HepG2 (cell line): Measurements from ENCODE around the gene RPS6KA5. TPM values are rescaled to one million over a fixed set of nuclear protein-coding genes. Genes with fewer than 3 reads are reported as not detected.
A peak's percentile ranks its signal among the peaks of the same experiment; 100 is the strongest.

Experiments used
- CBFB ChIP-seq: sonication (generic); formaldehyde crosslinking; IDR thresholded peaks from 2 replicates; pipeline ENCODE4 v1.4.0; 2020; ENCODE audit warnings: missing genetic modification reagents
- FOXJ3 ChIP-seq: sonication (generic); formaldehyde crosslinking; IDR thresholded peaks from 2 replicates; pipeline ENCODE4 v1.4.0; 2020; ENCODE audit warnings: missing genetic modification reagents, mild to moderate bottlenecking, borderline replicate concordance
- HNF1A ChIP-seq, 2 experiments: sonication (generic) in 1 of 2; formaldehyde crosslinking in 1 of 2; IDR thresholded peaks; 2 replicates each; pipeline versions ENCODE4 v1.4.0 to v1.6.1; 2016 to 2020; ENCODE audit warnings: borderline replicate concordance in 1 of 2, low read depth in 1 of 2, mild to moderate bottlenecking in 1 of 2, missing genetic modification reagents in 1 of 2
- KLF11 ChIP-seq: IDR thresholded peaks from 2 replicates; pipeline ENCODE4 v1.6.1; 2016; ENCODE audit warnings: missing compliant biosample characterization
- MBD4 ChIP-seq: IDR thresholded peaks from 2 replicates; pipeline ENCODE4 v1.6.1; 2012; ENCODE audit warnings: low read length, inconsistent platforms, borderline replicate concordance
- MEF2D ChIP-seq: sonication (generic); formaldehyde crosslinking; IDR thresholded peaks from 2 replicates; pipeline ENCODE4 v1.5.1; 2020; ENCODE audit warnings: mild to moderate bottlenecking, missing genetic modification reagents
- MIXL1 ChIP-seq: IDR thresholded peaks from 2 replicates; pipeline ENCODE4 v1.6.1; 2016
- SAP130 ChIP-seq: IDR thresholded peaks from 2 replicates; pipeline ENCODE4 v1.6.1; 2016; ENCODE audit warnings: low read depth
- SRY ChIP-seq: sonication (generic); formaldehyde crosslinking; IDR thresholded peaks from 2 replicates; pipeline ENCODE4 v1.8.0; 2022; ENCODE audit warnings: mild to moderate bottlenecking, missing genetic modification reagents
- TBL1XR1 ChIP-seq: fragments of 150-350 bp; IDR thresholded peaks from 2 replicates; pipeline ENCODE4 v1.6.1; 2014; ENCODE audit warnings: borderline replicate concordance, low read length; ENCODE audit not compliant: partially characterized antibody
- XRCC5 ChIP-seq: fragments of 200-400 bp; formaldehyde crosslinking; optimal IDR thresholded peaks from 2 replicates; pipeline ENCODE3; 2017; ENCODE audit warnings: mild to moderate bottlenecking, low read length
- ZFP62 ChIP-seq: sonication (generic); formaldehyde crosslinking; IDR thresholded peaks from 2 replicates; pipeline ENCODE4 v1.4.0; 2020; ENCODE audit warnings: missing genetic modification reagents
- ZNF354B ChIP-seq: sonication (generic); formaldehyde crosslinking; IDR thresholded peaks from 2 replicates; pipeline ENCODE4 v1.8.0; 2022; ENCODE audit warnings: mild to moderate bottlenecking, missing genetic modification reagents
- ZNF564 ChIP-seq: sonication (generic); formaldehyde crosslinking; IDR thresholded peaks from 2 replicates; pipeline ENCODE4 v1.8.1; 2023; ENCODE audit warnings: mild to moderate bottlenecking, missing genetic modification reagents
- ZNF576 ChIP-seq: sonication (generic); formaldehyde crosslinking; IDR thresholded peaks from 2 replicates; pipeline ENCODE4 v1.4.0; 2020; ENCODE audit warnings: mild to moderate bottlenecking, missing genetic modification reagents
- ZNF660 ChIP-seq: sonication (generic); formaldehyde crosslinking; IDR thresholded peaks from 2 replicates; pipeline ENCODE4 v1.5.1; 2020; ENCODE audit warnings: mild to moderate bottlenecking, low read depth, missing genetic modification reagents, borderline replicate concordance
- ZNF782 ChIP-seq: sonication (generic); formaldehyde crosslinking; IDR thresholded peaks from 2 replicates; pipeline ENCODE4 v1.4.0; 2020; ENCODE audit warnings: missing genetic modification reagents, mild to moderate bottlenecking, borderline replicate concordance
- ZNF792 ChIP-seq: IDR thresholded peaks from 2 replicates; pipeline ENCODE4 v1.6.1; 2016
- polyA plus RNA-seq, 8 experiments: library from polyadenylated mRNA; depleted of rRNA in 3 of 8; stranded (reverse) in 7 of 8; unstranded in 1 of 8; fragments of >200 nt; fragmentation: Illumina TruSeq in 4 of 8; extraction: Trizol in 4 of 8; gene quantifications; 2 replicates each; pipeline versions ENCODE4 v1.2.1 to v1.2.3, GENCODE V29; 2011 to 2016; ENCODE audit warnings: low read depth in 4 of 8, missing spikeins in 1 of 8, mixed read lengths in 1 of 8; ENCODE audit not compliant: insufficient read depth in 1 of 8
- total RNA-seq, 5 experiments: library from RNA; depleted of rRNA; stranded (reverse); fragments of >200 nt; fragmentation: Illumina TruSeq; extraction: Trizol; gene quantifications; 2 replicates each; pipeline ENCODE4 v1.2.3, GENCODE V29; 2016; ENCODE audit warnings: low read depth in 1 of 5
- TF ChIP-seq, protein P1 (sequence below): sonication (generic); formaldehyde crosslinking; IDR thresholded peaks from 2 replicates; pipeline ENCODE4 v1.5.0; 2020; ENCODE audit warnings: missing genetic modification reagents
- TF ChIP-seq, protein P2 (sequence below): sonication (generic); formaldehyde crosslinking; IDR thresholded peaks from 2 replicates; pipeline ENCODE4 v1.9.0; 2021; ENCODE audit warnings: missing genetic modification reagents, borderline replicate concordance

The RPS6KA5 gene
- total and polyA plus RNA-seq, 2 of the 13 experiments (the other 11 are each of a cell fraction or from before 2014, with no cell fraction given): 0.50 to 0.58 TPM

DNA sequence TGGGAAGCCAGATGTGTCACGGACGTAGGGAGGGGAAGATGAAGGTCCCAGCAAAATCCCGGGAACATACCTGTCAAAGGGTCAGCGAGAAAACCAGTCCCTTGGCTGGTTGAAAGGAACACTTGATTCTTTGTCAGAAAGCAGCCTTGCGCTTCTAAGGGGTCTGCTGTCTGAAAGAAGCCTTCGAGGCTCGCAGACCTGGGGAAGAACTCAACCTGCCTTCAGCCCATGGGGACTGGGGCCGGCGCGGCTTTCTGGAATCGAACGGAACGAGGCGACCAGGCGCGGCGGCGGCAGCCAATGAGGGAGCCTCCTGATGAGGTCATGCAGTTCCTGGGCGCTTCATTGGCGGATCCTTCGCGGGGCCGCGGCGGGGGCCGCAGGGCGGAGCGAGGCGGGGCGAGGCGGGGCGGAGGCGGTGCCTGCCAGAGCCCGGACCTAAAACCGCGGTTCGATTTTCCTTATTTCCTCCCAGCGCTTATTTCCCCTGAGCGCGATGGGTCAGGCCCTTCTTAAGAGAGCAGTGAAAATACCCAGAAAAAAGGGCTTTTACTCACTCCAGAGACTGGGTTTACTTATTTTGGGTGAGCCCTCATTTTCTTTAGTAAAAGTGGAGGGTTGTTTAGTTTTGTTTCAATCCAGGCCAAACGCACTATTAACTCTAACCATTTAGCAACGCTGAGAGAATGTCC is 232.4 kb downstream of the RPS6KA5 start (continued):
- TF ChIP-seq ZNF782 (no peak), FOXJ3 (CRISPR knock-in tag) (no peak), ZFP62 (CRISPR knock-in tag) (no peak), ZNF564 (CRISPR knock-in tag) (no peak), SAP130 (0 out of 2 replicates have a peak, but pooled peaks have one; percentile 24), CBFB (CRISPR knock-in tag) (no peak), KLF11 (CRISPR knock-in tag) (no peak), MEF2D (CRISPR knock-in tag) (no peak), MBD4 (no peak), HNF1A (IDR thresholded peaks at IDR 0.05; ENCODE audit: low read depth) (no peak), HNF1A (CRISPR knock-in tag; IDR thresholded peaks at IDR 0.05; ENCODE audit: borderline replicate concordance) (0 out of 2 replicates have a peak, but pooled peaks have one; percentile 9), SRY (CRISPR knock-in tag) (0 out of 2 replicates have a peak, but pooled peaks have one; percentile 33), ZNF792 (CRISPR knock-in tag) (no peak; the same call in 1 of the 2 replicates), XRCC5 (no peak), ZNF354B (CRISPR knock-in tag) (0 out of 2 replicates have a peak, but pooled peaks have one; percentile 65), ZNF576 (CRISPR knock-in tag) (no peak), MIXL1 (CRISPR knock-in tag) (no peak), ZNF660 (CRISPR knock-in tag) (no peak), TBL1XR1 (no peak)
- TF ChIP-seq, protein P1, sequence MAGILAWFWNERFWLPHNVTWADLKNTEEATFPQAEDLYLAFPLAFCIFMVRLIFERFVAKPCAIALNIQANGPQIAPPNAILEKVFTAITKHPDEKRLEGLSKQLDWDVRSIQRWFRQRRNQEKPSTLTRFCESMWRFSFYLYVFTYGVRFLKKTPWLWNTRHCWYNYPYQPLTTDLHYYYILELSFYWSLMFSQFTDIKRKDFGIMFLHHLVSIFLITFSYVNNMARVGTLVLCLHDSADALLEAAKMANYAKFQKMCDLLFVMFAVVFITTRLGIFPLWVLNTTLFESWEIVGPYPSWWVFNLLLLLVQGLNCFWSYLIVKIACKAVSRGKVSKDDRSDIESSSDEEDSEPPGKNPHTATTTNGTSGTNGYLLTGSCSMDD: no peak
- TF ChIP-seq, protein P2, sequence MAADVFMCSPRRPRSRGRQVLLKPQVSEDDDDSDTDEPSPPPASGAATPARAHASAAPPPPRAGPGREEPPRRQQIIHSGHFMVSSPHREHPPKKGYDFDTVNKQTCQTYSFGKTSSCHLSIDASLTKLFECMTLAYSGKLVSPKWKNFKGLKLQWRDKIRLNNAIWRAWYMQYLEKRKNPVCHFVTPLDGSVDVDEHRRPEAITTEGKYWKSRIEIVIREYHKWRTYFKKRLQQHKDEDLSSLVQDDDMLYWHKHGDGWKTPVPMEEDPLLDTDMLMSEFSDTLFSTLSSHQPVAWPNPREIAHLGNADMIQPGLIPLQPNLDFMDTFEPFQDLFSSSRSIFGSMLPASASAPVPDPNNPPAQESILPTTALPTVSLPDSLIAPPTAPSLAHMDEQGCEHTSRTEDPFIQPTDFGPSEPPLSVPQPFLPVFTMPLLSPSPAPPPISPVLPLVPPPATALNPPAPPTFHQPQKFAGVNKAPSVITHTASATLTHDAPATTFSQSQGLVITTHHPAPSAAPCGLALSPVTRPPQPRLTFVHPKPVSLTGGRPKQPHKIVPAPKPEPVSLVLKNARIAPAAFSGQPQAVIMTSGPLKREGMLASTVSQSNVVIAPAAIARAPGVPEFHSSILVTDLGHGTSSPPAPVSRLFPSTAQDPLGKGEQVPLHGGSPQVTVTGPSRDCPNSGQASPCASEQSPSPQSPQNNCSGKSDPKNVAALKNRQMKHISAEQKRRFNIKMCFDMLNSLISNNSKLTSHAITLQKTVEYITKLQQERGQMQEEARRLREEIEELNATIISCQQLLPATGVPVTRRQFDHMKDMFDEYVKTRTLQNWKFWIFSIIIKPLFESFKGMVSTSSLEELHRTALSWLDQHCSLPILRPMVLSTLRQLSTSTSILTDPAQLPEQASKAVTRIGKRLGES: no peak
